A549 (cell line): ENCODE measurements around the gene SLC9B1. TPM values are rescaled to one million over a fixed set of nuclear protein-coding genes. Genes with fewer than 3 reads are reported as not detected.

Source experiments
- ATAC-seq, 2 experiments: fragments of 200-7000 bp in 1 of 2; fragments of >200 bp in 1 of 2; cut with Nextera tagmentation in 1 of 2; cut with Tn5 transposase in 1 of 2; 3 replicates each; pipeline versions ENCODE4 v1.8.0 to v1.9.1; 2018 to 2020; ENCODE audit warnings: mild to moderate bottlenecking in 1 of 2, moderate library complexity in 1 of 2
- CTCF ChIA-PET: fragments of 300-600 bp; sonication (Branson Sonifier 250); formaldehyde crosslinking; extraction: SDS; loops from one replicate; lab custom pipeline; 2021; ENCODE audit warnings: antibody characterized with exemption, inconsistent platforms; lab: Yijun Ruan, JAX
- POLR2A ChIA-PET: fragments of 350-600 bp; formaldehyde crosslinking; extraction: SDS; loops from one replicate; lab custom pipeline; 2021; ENCODE audit warnings: antibody characterized with exemption, inconsistent platforms; lab: Yijun Ruan, JAX
- DNase-seq, 2 experiments: peaks; one replicate each; pipeline versions ENCODE4 v3.0.0 to v3.0.0-alpha.2; 2011 to 2016; ENCODE audit warnings: low read depth in 1 of 2, low spot score in 1 of 2
- FAIRE-seq: peaks from 2 replicates; lab custom pipeline; 2011; peaks lifted over from hg19 to GRCh38; lab: Jason Lieb, UNC
- H3K27ac ChIP-seq, 2 experiments: fragments of >200 bp; sonication (Bioruptor Twin); formaldehyde crosslinking; 3 replicates each; pipeline ENCODE4 v1.5.1; 2016 to 2017
- H3K4me1 ChIP-seq: fragments of >200 bp; sonication (Bioruptor Twin); formaldehyde crosslinking; 3 replicates; pipeline ENCODE4 v1.6.1; 2016
- H3K4me2 ChIP-seq: fragments of >200 bp; sonication (Bioruptor Twin); formaldehyde crosslinking; 3 replicates; pipeline ENCODE4 v1.6.1; 2016
- H3K4me3 ChIP-seq: fragments of >200 bp; sonication (Bioruptor Twin); formaldehyde crosslinking; 3 replicates; pipeline ENCODE4 v1.5.1; 2016
- H3K9me3 ChIP-seq: fragments of >200 bp; sonication (Bioruptor Twin); formaldehyde crosslinking; 3 replicates; pipeline ENCODE4 v1.6.1; 2016
- BHLHE40 ChIP-seq: IDR thresholded peaks from 2 replicates; pipeline ENCODE4 v1.6.1; 2012; ENCODE audit warnings: low read depth, low read length, inconsistent platforms
- CBX2 ChIP-seq: fragments of 200-600 bp; sonication (generic); IDR thresholded peaks from 2 replicates; pipeline ENCODE4 v1.6.1; 2016; ENCODE audit warnings: low read depth, mild to moderate bottlenecking, borderline replicate concordance
- CBX8 ChIP-seq: fragments of 200-600 bp; sonication (generic); IDR thresholded peaks from 2 replicates; pipeline ENCODE4 v1.6.1; 2016
- CEBPB ChIP-seq, 2 experiments: fragments of >200 bp in 1 of 2; sonication (Bioruptor Twin) in 1 of 2; formaldehyde crosslinking in 1 of 2; IDR thresholded peaks; 2 replicates each; pipeline ENCODE4 v1.6.1; 2012 to 2016
- CHD2 ChIP-seq: fragments of 150-350 bp; IDR thresholded peaks from 2 replicates; pipeline ENCODE4 v1.6.1; 2014; ENCODE audit warnings: low read length; ENCODE audit not compliant: partially characterized antibody
- CTCF ChIP-seq: fragments of >200 bp; sonication (Bioruptor Twin); formaldehyde crosslinking; IDR thresholded peaks from 3 replicates; pipeline ENCODE4 v1.5.1; 2016
- E2F6 ChIP-seq: IDR thresholded peaks from 2 replicates; pipeline ENCODE4 v1.6.1; 2012; ENCODE audit warnings: low read depth, borderline replicate concordance
- EHF ChIP-seq: fragments of 250-450 bp; sonication (Bioruptor Pico); IDR thresholded peaks from 2 replicates; pipeline ENCODE4 v1.5.0; 2020; ENCODE audit warnings: mild to moderate bottlenecking
- EHMT2 ChIP-seq: fragments of 200-600 bp; sonication (generic); IDR thresholded peaks from 2 replicates; pipeline ENCODE4 v1.6.1; 2016; ENCODE audit warnings: antibody characterized with exemption, low read depth, mild to moderate bottlenecking, moderate library complexity
- ESRRA ChIP-seq: fragments of 150-350 bp; IDR thresholded peaks from 2 replicates; pipeline ENCODE4 v1.6.1; 2014; ENCODE audit warnings: mild to moderate bottlenecking, low read length, borderline replicate concordance
- FOSL2 ChIP-seq, 2 experiments: fragments of 450-650 bp in 1 of 2; fragments of >200 bp in 1 of 2; sonication (Bioruptor Twin) in 1 of 2; formaldehyde crosslinking; IDR thresholded peaks; 2 replicates each; pipeline versions ENCODE4 v1.5.0 to v1.6.1; 2016 to 2020; ENCODE audit warnings: mild to moderate bottlenecking in 1 of 2, moderate library complexity in 1 of 2
- FOXS1 ChIP-seq: fragments of 250-450 bp; sonication (Bioruptor Pico); IDR thresholded peaks from 2 replicates; pipeline ENCODE4 v1.5.0; 2020; ENCODE audit warnings: mild to moderate bottlenecking, moderate library complexity
- HES2 ChIP-seq: fragments of >200 bp; sonication (Bioruptor Twin); formaldehyde crosslinking; IDR thresholded peaks from 2 replicates; pipeline ENCODE4 v1.6.1; 2016
- HEYL ChIP-seq: fragments of 250-450 bp; sonication (Bioruptor Pico); IDR thresholded peaks from 2 replicates; pipeline ENCODE4 v1.8.0; 2021; ENCODE audit warnings: mild to moderate bottlenecking, moderate library complexity
- HOXB5 ChIP-seq: fragments of 250-450 bp; sonication (Bioruptor Pico); IDR thresholded peaks from 2 replicates; pipeline ENCODE4 v1.5.0; 2020; ENCODE audit warnings: mild to moderate bottlenecking, moderate library complexity
- JUN ChIP-seq, 2 experiments: fragments of >200 bp; sonication (Bioruptor Twin); formaldehyde crosslinking; IDR thresholded peaks; 2 replicates in 1 of 2; 3 replicates in 1 of 2; pipeline ENCODE4 v1.6.1; 2016 to 2017
- KDM5A ChIP-seq: fragments of 200-600 bp; sonication (generic); IDR thresholded peaks from 2 replicates; pipeline ENCODE4 v1.6.1; 2016; ENCODE audit warnings: antibody characterized with exemption, mild to moderate bottlenecking
- MAZ ChIP-seq: fragments of 150-350 bp; IDR thresholded peaks from 2 replicates; pipeline ENCODE4 v1.6.1; 2014; ENCODE audit warnings: antibody characterized with exemption, low read depth, low read length, borderline replicate concordance
- NR3C1 ChIP-seq: fragments of >200 bp; sonication (Bioruptor Twin); formaldehyde crosslinking; IDR thresholded peaks from 3 replicates; pipeline ENCODE4 v1.6.1; 2017
- POLR2AphosphoS2 ChIP-seq: conservative IDR thresholded peaks from 2 replicates; pipeline ENCODE4 v1.6.1; 2012; ENCODE audit warnings: low read length, improper control_type of control experiment, inconsistent platforms
- RAD21 ChIP-seq, 2 experiments: fragments of >200 bp in 1 of 2; sonication (Bioruptor Twin) in 1 of 2; formaldehyde crosslinking in 1 of 2; IDR thresholded peaks in 1 of 2; conservative IDR thresholded peaks in 1 of 2; 2 replicates in 1 of 2; 3 replicates in 1 of 2; pipeline ENCODE4 v1.6.1; 2012 to 2018; ENCODE audit warnings: inconsistent platforms in 1 of 2
- RARB ChIP-seq: fragments of 250-450 bp; sonication (Bioruptor Pico); IDR thresholded peaks from 2 replicates; pipeline ENCODE4 v1.8.0; 2021; ENCODE audit warnings: mild to moderate bottlenecking, moderate library complexity
- RNF2 ChIP-seq: fragments of 200-600 bp; sonication (generic); IDR thresholded peaks from 2 replicates; pipeline ENCODE4 v1.6.1; 2016; ENCODE audit warnings: low read depth, mild to moderate bottlenecking, antibody characterized with exemption, moderate library complexity, borderline replicate concordance
- SMC3 ChIP-seq: fragments of >200 bp; sonication (Bioruptor Twin); formaldehyde crosslinking; IDR thresholded peaks from 3 replicates; pipeline ENCODE4 v1.6.1; 2018; ENCODE audit warnings: inconsistent platforms
- TP53 ChIP-seq: fragments of 250-450 bp; sonication (Bioruptor Pico); IDR thresholded peaks from 2 replicates; pipeline ENCODE4 v1.5.0; 2021; ENCODE audit warnings: mild to moderate bottlenecking, moderate library complexity
- ZFP36 ChIP-seq: fragments of 450-650 bp; IDR thresholded peaks from 2 replicates; pipeline ENCODE4 v1.6.1; 2014; ENCODE audit warnings: borderline replicate concordance; ENCODE audit not compliant: partially characterized antibody
- WGBS: methylation state at CpG from one replicate; pipeline ENCODE4 v1.1.6; 2017; ENCODE audit errors: missing lambda C conversion rate; 5-methylcytosine and 5-hydroxymethylcytosine counted together
- polyA plus RNA-seq, 4 experiments: library from polyadenylated mRNA; depleted of rRNA in 3 of 4; stranded (reverse); fragments of >200 nt; fragmentation: RNase III in 1 of 4; extraction: RNeasy Plus Mini Kit Qiagen cat#74134 plus additional on column Dnase treatment in 1 of 4; gene quantifications; 2 replicates in 3 of 4; 3 replicates in 1 of 4; pipeline ENCODE4 v1.2.3, GENCODE V29; 2011 to 2017
- TF ChIP-seq, protein P1 (sequence below): fragments of 200-600 bp; sonication (generic); IDR thresholded peaks from 2 replicates; pipeline ENCODE4 v1.6.1; 2016; ENCODE audit warnings: antibody characterized with exemption, mild to moderate bottlenecking, moderate library complexity

The SLC9B1 gene
- polyA plus RNA-seq, 2 of the 4 experiments (the other 2 are of a cell fraction): 0.09 to 0.39 TPM

GRCh38 chr4:103012551-103012950, 7.0 kb downstream of the SLC9B1 start:
- TF ChIP-seq POLR2AphosphoS2 (no peak), ESRRA (no peak), CBX8 (no peak), RNF2 (no peak), JUN (IDR thresholded peaks at IDR 0.05) (no peak), E2F6 (no peak), FOSL2 (IDR thresholded peaks at IDR 0.05) (no peak), FOSL2 (CRISPR knock-in tag; IDR thresholded peaks at IDR 0.05) (no peak), HOXB5 (CRISPR knock-in tag) (no peak), CTCF (no peak), CHD2 (no peak), CBX2 (no peak), CEBPB (IDR thresholded peaks at IDR 0.05) (no peak), BHLHE40 (no peak), SMC3 (no peak), HES2 (no peak), RAD21 (conservative IDR thresholded peaks at IDR 0.05 in 1 of 2, IDR thresholded peaks at IDR 0.05 in 1 of 2) (no peak), RARB (CRISPR knock-in tag) (no peak), TP53 (CRISPR knock-in tag) (no peak)
- TF ChIP-seq, protein P1, sequence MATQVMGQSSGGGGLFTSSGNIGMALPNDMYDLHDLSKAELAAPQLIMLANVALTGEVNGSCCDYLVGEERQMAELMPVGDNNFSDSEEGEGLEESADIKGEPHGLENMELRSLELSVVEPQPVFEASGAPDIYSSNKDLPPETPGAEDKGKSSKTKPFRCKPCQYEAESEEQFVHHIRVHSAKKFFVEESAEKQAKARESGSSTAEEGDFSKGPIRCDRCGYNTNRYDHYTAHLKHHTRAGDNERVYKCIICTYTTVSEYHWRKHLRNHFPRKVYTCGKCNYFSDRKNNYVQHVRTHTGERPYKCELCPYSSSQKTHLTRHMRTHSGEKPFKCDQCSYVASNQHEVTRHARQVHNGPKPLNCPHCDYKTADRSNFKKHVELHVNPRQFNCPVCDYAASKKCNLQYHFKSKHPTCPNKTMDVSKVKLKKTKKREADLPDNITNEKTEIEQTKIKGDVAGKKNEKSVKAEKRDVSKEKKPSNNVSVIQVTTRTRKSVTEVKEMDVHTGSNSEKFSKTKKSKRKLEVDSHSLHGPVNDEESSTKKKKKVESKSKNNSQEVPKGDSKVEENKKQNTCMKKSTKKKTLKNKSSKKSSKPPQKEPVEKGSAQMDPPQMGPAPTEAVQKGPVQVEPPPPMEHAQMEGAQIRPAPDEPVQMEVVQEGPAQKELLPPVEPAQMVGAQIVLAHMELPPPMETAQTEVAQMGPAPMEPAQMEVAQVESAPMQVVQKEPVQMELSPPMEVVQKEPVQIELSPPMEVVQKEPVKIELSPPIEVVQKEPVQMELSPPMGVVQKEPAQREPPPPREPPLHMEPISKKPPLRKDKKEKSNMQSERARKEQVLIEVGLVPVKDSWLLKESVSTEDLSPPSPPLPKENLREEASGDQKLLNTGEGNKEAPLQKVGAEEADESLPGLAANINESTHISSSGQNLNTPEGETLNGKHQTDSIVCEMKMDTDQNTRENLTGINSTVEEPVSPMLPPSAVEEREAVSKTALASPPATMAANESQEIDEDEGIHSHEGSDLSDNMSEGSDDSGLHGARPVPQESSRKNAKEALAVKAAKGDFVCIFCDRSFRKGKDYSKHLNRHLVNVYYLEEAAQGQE: no peak
- DNase-seq (no peak), FAIRE-seq (no peak), ATAC-seq (no peak)
- Histone ChIP-seq H3K4me3 (no peak overlapping the region), H3K9me3 (no peaks in the 10 kb centered on the region), H3K4me2 (no peak overlapping the region), H3K4me1 (peaks cover 10% of the 10 kb centered on the region; the same call in 1 of the 3 replicates), H3K27ac (no peak overlapping the region)
- CTCF ChIA-PET: interaction anchor here (0.9 to 1.3 kb wide), 3 partner anchors 34 to 392 kb away, joined by 3 to 4 read pairs (median 3); no protein-coding TSS in a partner anchor
- POLR2A ChIA-PET: no interaction called here

GRCh38 chr4:103012060-103012459, 7.4 kb downstream of the SLC9B1 start:
- H3K4me3 ChIP-seq: no peak overlapping the region
- H3K9me3 ChIP-seq: no peaks in the 10 kb centered on the region
- POLR2A ChIA-PET: no interaction called here
- H3K4me1 ChIP-seq: peaks cover 10% of the 10 kb centered on the region; the same call in 1 of the 3 replicates
- H3K4me2 ChIP-seq: peak overlapping the region; percentile 17; the same call in 1 of the 3 replicates
- ATAC-seq (no peak), FAIRE-seq (no peak), DNase-seq (no peak)
- no peak overlapping the region for H3K27ac ChIP-seq
- WGBS: 61% methylated on average over 1 of the region's 1 CpG
- CTCF ChIA-PET: interaction anchor here (0.9 to 1.3 kb wide), 3 partner anchors 34 to 391 kb away, joined by 3 to 4 read pairs (median 3); no protein-coding TSS in a partner anchor
- TF ChIP-seq EHF (CRISPR knock-in tag): no peak
- TF ChIP-seq HOXB5 (CRISPR knock-in tag): no peak
- no peak for TF ChIP-seq FOXS1 (CRISPR knock-in tag)
- no peak for TF ChIP-seq NR3C1
- TF ChIP-seq HEYL (CRISPR knock-in tag): no peak
- no peak for TF ChIP-seq RAD21 (conservative IDR thresholded peaks at IDR 0.05 in 1 of 2, IDR thresholded peaks at IDR 0.05 in 1 of 2)
- TF ChIP-seq HES2: no peak
- no peak for TF ChIP-seq EHMT2
- no peak for TF ChIP-seq CEBPB (IDR thresholded peaks at IDR 0.05)
- TF ChIP-seq TP53 (CRISPR knock-in tag): no peak
- no peak for TF ChIP-seq ZFP36
- no peak for TF ChIP-seq MAZ
- TF ChIP-seq, protein P1: no peak
- TF ChIP-seq SMC3: no peak
- no peak for TF ChIP-seq KDM5A
- TF ChIP-seq CBX2: no peak
